Measurements from ENCODE around the gene CLDN18. TPM values are rescaled to one million over a fixed set of nuclear protein-coding genes. Genes with fewer than 3 reads are reported as not detected.

The CLDN18 gene
- total RNA-seq, 1 experiment from 2014 or later: 0.17 TPM

DNA sequence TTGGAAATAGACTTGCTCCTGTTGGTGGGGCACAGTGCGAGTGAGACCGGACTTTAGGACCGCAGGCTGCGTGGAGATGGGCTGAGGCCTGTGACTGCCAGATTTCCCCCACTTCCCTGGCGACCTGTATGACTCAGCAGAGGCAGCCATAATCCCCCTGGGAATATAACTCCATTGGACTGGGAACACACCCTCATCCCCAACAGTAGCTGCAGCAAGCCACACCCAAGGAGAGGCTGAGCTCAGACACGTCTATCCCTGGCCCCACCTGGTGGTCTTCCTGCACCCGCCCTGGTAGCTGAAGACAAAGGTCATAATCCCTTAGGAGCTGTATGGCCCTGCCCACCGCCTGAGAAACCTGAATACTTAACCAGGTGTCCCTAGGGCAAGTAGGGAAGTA lies 62.8 kb downstream of the CLDN18 start:
- intact Hi-C loops (cut with micrococcal nuclease): no loop called here
- CTCF ChIA-PET: no interaction called here
- no peaks in the 10 kb centered on the region for H3K79me2 ChIP-seq (ENCODE audit: insufficient read depth, low read length)
- H3K4me3 ChIP-seq (replicated peaks in 1 of 2; ENCODE audit: low read depth in 1 of 2, low read length in 2 of 2): no peak overlapping the region
- H3K4me2 ChIP-seq (ENCODE audit: low read length): peak overlapping the region; percentile 19; the same call in 1 of the 2 replicates
- RAD21 ChIA-PET (ENCODE audit: low non-redundant PET in 1 of 2, low total read pairs in 2 of 2, uncharacterized antibody in 2 of 2, unreplicated experiment in 2 of 2): no interaction called here
- TF ChIP-seq EGR1 (IDR thresholded peaks at IDR 0.05; ENCODE audit: low read depth) (no peak), CBX3 (IDR thresholded peaks at IDR 0.05; ENCODE audit: low read depth) (no peak), POLR2A (IDR thresholded peaks at IDR 0.05; ENCODE audit: borderline replicate concordance, extremely low read depth, insufficient read depth, insufficient read length) (no peak), EZH2phosphoT487 (IDR thresholded peaks at IDR 0.05; ENCODE audit: borderline replicate concordance) (no peak), SRF (IDR thresholded peaks at IDR 0.05; ENCODE audit: low read depth) (no peak)
- TF ChIP-seq, protein P1, sequence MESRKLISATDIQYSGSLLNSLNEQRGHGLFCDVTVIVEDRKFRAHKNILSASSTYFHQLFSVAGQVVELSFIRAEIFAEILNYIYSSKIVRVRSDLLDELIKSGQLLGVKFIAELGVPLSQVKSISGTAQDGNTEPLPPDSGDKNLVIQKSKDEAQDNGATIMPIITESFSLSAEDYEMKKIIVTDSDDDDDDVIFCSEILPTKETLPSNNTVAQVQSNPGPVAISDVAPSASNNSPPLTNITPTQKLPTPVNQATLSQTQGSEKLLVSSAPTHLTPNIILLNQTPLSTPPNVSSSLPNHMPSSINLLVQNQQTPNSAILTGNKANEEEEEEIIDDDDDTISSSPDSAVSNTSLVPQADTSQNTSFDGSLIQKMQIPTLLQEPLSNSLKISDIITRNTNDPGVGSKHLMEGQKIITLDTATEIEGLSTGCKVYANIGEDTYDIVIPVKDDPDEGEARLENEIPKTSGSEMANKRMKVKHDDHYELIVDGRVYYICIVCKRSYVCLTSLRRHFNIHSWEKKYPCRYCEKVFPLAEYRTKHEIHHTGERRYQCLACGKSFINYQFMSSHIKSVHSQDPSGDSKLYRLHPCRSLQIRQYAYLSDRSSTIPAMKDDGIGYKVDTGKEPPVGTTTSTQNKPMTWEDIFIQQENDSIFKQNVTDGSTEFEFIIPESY (IDR thresholded peaks at IDR 0.05; ENCODE audit: extremely low read depth, insufficient replicate concordance, low read length): no peak
- TF ChIP-seq, protein P2, sequence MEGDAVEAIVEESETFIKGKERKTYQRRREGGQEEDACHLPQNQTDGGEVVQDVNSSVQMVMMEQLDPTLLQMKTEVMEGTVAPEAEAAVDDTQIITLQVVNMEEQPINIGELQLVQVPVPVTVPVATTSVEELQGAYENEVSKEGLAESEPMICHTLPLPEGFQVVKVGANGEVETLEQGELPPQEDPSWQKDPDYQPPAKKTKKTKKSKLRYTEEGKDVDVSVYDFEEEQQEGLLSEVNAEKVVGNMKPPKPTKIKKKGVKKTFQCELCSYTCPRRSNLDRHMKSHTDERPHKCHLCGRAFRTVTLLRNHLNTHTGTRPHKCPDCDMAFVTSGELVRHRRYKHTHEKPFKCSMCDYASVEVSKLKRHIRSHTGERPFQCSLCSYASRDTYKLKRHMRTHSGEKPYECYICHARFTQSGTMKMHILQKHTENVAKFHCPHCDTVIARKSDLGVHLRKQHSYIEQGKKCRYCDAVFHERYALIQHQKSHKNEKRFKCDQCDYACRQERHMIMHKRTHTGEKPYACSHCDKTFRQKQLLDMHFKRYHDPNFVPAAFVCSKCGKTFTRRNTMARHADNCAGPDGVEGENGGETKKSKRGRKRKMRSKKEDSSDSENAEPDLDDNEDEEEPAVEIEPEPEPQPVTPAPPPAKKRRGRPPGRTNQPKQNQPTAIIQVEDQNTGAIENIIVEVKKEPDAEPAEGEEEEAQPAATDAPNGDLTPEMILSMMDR (IDR thresholded peaks at IDR 0.05 in 2 of 3, conservative IDR thresholded peaks at IDR 0.05 in 1 of 3; ENCODE audit: borderline replicate concordance in 1 of 3, insufficient read depth in 1 of 3, low read depth in 2 of 3, low read length in 2 of 3): no peak
- no TSS peak for BruUV-seq (replicated peaks)
- H3K27me3 ChIP-seq (ENCODE audit: insufficient read depth, low read length): no peaks in the 10 kb centered on the region
- DNase-seq (ENCODE audit: low read depth, low spot score) (no peak), ATAC-seq (no peak)
- H2AFZ ChIP-seq (ENCODE audit: low read depth, low read length, poor library complexity, severe bottlenecking): no peak overlapping the region
- H3K27ac ChIP-seq (ENCODE audit: low read depth, low read length): no peak overlapping the region
- H4K20me1 ChIP-seq (ENCODE audit: insufficient read depth): no peaks in the 10 kb centered on the region
- peaks cover 0 to 4% of the 10 kb centered on the region in 2 experiments; a peak in 2 of 4 replicates for H3K36me3 ChIP-seq (ENCODE audit: control insufficient read depth in 1 of 2, insufficient read depth in 2 of 2, low read length in 2 of 2)
- H3K4me1 ChIP-seq (ENCODE audit: control insufficient read depth in 1 of 2, insufficient read depth in 2 of 2, low read length in 2 of 2): peaks cover 1 to 14% of the 10 kb centered on the region in 2 experiments; a peak in 3 of 4 replicates
- POLR2A ChIA-PET: interaction anchor here (1.1 kb wide), 1 partner anchor 43 kb away, joined by 3 read pairs; the partner anchor contains the start of gene DZIP1L
- no peak overlapping the region for H3K9ac ChIP-seq (ENCODE audit: low read length)
- H3K9me3 ChIP-seq (ENCODE audit: control insufficient read depth in 1 of 2, insufficient read depth in 1 of 2, low read depth in 1 of 2, low read length in 2 of 2): no peaks in the 10 kb centered on the region
- no peaks in the 10 kb centered on the region for H3K9me2 ChIP-seq (ENCODE audit: insufficient read depth)

Data from HCT116 (cell line).